GM18873 (cell line): Measurements from ENCODE around the gene SIPA1L2.

Source experiments
- ATAC-seq: cut with Tn5 transposase; IDR thresholded peaks from one replicate; pipeline ENCODE4 v1.9.1; 2021; ENCODE audit warnings: mild to moderate bottlenecking, moderate library complexity, moderate number of reproducible peaks; ENCODE audit not compliant: unreplicated experiment, low FRiP score

The SIPA1L2 gene

GRCh38 chr1:232648316-232648715 lies 18.4 kb upstream of the SIPA1L2 start:
- no peak for ATAC-seq

- no peak for ATAC-seq
Observed at GRCh38 chr1:232644209-232644608, 14.3 kb upstream of the SIPA1L2 start.

- ATAC-seq, result no peak
Observed at GRCh38 chr1:232643251-232643650, 13.3 kb upstream of the SIPA1L2 start.

- ATAC-seq, result no peak
Observed at GRCh38 chr1:232641507-232641906, 11.6 kb upstream of the SIPA1L2 start.

- ATAC-seq, result no peak
Observed at GRCh38 chr1:232636799-232637198, 6.9 kb upstream of the SIPA1L2 start.

- peak; percentile 49 for ATAC-seq
Observed at GRCh38 chr1:232635778-232636356, 5.9 kb upstream of the SIPA1L2 start.

- ATAC-seq, result no peak
Observed at GRCh38 chr1:232635279-232635678, 5.3 kb upstream of the SIPA1L2 start.

DNA sequence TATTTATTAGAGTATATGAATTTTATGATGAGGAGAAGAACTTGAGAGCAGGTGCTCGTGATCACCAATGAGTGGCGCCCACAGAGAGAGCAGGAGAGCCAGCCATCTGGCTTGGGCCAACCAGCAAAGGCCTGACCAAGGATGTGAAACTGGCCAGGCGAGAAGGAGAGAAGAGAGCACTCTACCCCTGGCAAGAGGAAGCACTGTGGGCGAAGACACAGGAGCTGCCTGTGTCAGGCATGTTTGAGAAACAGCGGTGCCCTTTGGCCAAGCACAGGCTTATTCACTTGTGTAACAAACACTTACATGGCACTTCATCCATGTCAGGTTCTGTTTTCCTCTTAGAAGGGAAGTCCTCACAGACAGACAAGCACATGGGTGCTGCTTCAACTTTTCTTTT lies 4.2 kb upstream of the SIPA1L2 start:
- ATAC-seq, result no peak

DNA sequence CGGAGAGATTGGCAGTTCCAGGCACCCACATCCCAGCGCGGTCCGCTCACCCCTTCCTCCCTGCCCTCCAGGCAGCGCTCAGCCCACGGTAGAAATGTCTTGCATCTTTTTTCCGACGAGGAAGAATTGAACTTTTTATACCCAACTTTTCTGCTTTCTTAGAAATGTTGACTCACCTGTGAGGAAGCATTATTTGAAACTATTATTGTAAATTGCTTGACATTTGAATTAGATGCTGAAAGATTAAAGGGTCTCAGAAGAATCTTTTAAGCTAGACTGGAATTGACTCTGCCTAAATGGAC lies 912 bp upstream of the SIPA1L2 start:
- ATAC-seq, result no peak

DNA sequence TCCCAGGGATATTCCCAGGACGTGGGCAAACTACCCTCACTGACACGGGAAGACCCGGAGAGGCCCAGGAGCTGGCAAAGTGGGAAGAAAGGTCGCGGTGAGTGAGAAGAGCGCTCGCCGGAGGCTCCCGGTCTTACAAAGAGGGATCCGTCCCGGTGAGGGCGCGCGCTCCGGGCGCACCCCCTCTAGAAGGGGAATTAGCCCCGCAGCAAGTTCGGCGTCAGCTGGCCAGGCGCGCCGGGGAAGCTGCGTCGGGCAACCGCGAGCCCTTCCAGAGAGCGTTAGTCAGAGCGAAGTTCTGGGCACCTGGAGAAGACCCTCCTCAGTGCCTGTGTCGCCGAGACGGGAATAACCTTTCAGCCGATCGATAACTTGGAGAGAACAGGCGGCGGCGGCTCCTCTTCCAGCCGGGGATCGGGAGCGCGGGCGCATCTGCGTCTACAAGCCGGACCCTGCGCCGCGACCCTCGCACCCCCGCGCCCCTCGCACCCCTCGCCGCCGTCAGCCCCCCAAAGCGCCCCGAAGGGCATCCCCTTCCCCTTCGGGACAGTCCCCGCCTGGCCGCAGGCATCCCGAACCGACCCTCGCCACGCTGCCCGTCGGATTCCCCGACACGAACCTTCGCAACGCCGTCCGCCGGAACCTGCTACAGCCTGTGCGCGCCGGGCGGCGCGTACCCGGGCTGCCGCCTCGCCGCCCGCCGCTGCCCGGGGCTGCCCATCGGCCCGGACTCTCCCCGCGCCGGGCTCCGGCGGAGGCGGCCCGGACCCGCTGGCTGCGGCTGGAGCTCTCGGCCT lies 485 bp downstream of the SIPA1L2 start:
- ATAC-seq, result peak; percentile 33

- ATAC-seq, result no peak
Observed at GRCh38 chr1:232628335-232629249, 1.3 kb downstream of the SIPA1L2 start.

DNA sequence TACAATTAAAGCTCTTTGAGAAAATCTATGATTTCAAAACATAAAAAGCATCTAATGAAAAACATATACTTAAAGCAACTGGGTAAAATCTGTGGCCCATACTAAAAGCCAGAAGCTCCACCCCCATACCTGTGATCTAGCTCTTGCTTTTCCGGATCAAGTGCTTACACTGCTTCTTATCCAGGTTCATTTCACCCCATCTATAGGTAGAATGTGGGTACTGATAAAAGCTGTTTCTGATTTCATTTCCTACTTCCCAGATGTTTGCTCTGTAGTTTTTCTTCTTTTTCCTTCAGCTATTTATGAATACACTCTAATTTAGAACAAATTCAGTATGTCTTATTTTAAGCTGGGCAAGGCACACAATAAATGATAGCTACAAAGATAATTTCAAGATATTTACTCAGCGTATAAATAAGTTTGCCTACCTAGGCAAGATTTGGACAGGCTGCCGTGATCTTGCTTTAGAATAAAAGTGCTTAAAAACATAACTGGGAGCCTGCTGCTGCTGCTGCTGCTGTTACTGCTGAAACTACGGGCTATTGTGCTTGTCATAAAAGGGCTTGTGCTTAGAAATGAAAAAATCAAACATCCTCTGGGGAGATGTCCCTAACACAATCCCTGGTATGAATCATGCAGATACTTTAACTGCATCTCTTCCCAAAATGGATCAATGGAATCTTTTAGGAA lies 2.1 kb downstream of the SIPA1L2 start:
- ATAC-seq, result no peak

DNA sequence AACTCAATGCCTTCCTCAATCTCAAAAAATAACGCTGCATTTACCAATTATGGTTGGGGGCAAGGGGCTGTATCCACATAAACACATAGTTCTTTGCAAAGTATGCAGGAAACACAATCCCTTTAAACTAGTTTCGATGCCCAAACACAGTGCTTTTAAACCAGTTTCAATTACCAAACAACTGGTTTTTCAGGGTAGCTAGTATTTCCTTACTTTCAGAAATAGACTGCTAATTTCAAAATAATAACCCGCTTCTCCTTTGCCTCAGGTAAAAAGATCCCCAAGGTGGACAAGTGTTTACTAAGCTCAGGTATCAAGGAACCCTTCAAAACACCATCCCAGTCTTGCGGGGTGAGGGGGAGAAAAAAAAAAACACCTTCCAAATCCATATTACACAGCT lies 2.8 kb downstream of the SIPA1L2 start:
- no peak for ATAC-seq

GRCh38 chr1:232626452-232626851 lies 3.5 kb downstream of the SIPA1L2 start:
- ATAC-seq, result no peak

- no peak for ATAC-seq
Observed at GRCh38 chr1:232625319-232625868, 4.5 kb downstream of the SIPA1L2 start.

DNA sequence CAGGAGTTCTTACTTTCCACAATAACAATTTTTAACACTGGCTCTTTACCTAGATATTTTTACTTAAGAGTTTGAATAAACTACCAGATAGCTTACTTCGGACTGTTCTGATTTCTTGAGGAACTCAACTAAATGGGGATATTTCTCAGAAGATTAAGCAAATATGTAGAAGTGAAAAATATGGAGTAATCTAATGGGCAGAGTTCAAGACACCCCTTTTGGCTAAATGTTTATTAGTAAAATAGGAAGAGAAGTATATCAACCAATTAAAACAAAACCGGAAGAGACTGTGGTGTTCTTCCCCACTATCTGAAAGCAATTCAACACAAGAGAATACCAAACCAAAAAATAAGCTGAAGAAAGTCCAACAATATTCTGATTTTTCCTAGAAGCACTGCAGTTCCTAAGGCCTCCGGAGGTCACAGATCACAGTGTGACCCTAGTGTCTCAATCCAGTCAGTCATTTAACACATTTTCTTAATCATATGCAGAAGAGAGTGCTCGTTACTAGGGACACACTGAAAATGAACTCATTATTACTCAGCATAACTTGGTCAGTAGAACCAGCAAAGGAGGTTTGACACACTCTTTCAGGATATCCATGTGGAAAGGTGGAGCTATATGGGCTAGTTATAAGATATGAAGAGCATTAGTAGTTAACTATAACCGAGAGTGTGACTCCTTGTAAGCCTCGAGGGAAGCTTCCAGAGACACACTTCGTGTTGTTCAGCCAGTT lies 5.2 kb downstream of the SIPA1L2 start:
- ATAC-seq, result no peak

- no peak for ATAC-seq
Observed at GRCh38 chr1:232622981-232623380, 7.0 kb downstream of the SIPA1L2 start.

DNA sequence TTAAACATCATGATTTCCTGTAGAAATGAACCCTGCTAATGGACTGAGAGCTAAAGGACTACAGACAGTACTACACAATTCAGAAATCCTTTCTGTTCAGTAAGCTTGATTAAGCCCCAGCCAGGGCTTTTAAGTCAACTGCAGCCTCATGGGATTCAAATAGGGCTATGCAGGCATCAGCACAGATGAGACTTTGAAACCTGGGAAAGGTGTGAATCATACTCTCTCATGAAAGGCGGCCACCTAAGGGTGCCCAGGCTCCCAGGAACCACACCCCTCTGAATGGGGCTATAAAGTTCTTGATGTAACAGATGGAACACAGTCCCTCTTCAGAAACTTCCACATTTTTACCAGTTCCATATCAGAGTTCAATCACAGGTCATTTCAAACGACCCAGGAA lies 7.6 kb downstream of the SIPA1L2 start:
- no peak for ATAC-seq

GRCh38 chr1:232621050-232621449 lies 8.9 kb downstream of the SIPA1L2 start:
- ATAC-seq, result no peak
